SU-DHL-6 (cell line): ENCODE results near the gene CPED1.

Experiments
- CTCF ChIP-seq: fragments of 200-600 bp; sonication (generic); IDR thresholded peaks from one replicate; pipeline ENCODE4 v1.5.1; 2017; ENCODE audit warnings: antibody characterized with exemption, mild to moderate bottlenecking, low read length, moderate library complexity; ENCODE audit not compliant: insufficient read depth, poor library complexity, severe bottlenecking
- EZH2phosphoT487 ChIP-seq: fragments of 200-600 bp; sonication (generic), shearing (Covaris generic); conservative IDR thresholded peaks from 2 replicates; pipeline ENCODE4 v1.6.1; 2018; ENCODE audit warnings: mild to moderate bottlenecking, antibody characterized with exemption, low read length, moderate library complexity, mixed read lengths

DNA sequence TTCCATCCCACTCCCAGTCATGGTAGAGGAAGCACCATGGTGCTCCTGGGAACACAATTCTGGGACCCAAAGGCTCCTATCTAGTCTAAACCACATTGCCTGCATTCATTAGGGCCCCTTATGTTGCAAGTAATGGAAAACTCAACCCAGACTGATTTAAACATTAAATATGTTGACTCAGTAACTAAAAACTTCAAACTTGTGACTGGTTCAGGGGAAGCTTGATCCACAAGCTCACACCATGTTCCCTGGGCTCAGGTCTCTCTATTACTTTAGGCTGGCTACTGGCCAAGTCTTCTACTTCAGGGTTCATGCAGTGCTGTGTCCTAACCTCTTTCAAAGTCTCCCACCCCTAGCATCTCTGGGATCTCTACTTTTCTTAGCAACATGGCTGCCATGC is 353.4 kb downstream of the CPED1 start:
- TF ChIP-seq CTCF (no peak), EZH2phosphoT487 (no peak)
